Measurements from ENCODE around the gene PER2.

- no peak for TF ChIP-seq CTCF (IDR thresholded peaks at IDR 0.05; ENCODE audit: low read depth, low read length, poor library complexity, severe bottlenecking)
- TF ChIP-seq EZH2phosphoT487 (IDR thresholded peaks at IDR 0.05; ENCODE audit: borderline replicate concordance, low read length) = no peak
Measured at GRCh38 chr2:238299803-238300202, 11.4 kb upstream of the PER2 start.
